ENCODE measurements around the gene CNN3.

Gene CNN3

DNA sequence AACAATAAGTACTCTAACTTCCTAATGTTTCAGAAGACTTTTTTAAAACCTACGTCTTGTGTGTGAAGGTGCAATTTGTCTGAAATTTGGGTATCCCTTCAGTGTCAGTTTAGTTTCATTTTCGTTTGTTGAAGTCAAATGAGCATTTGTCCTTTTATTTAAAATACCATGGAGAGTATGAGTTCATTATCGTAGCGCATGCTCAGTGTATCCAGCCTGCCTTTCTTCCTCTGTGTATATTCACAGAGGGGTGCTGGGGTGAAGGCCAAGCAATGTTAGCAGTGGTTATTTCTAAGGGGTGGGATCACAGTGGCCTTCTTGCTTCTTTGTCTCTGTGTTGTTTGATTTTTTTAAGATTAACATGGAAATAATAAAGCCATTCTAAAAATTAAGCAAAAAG lies 43.2 kb downstream of the CNN3 start:
- Histone ChIP-seq H3K36me3 (ENCODE audit: control insufficient read depth, insufficient read depth, low read length) (no peaks in the 10 kb centered on the region), H3K27me3 (replicated peaks; ENCODE audit: control insufficient read depth, insufficient read depth, low read length) (no peaks in the 10 kb centered on the region), H3K4me3 (replicated peaks; ENCODE audit: low read depth, low read length) (no peak overlapping the region)
- TF ChIP-seq, protein P1, sequence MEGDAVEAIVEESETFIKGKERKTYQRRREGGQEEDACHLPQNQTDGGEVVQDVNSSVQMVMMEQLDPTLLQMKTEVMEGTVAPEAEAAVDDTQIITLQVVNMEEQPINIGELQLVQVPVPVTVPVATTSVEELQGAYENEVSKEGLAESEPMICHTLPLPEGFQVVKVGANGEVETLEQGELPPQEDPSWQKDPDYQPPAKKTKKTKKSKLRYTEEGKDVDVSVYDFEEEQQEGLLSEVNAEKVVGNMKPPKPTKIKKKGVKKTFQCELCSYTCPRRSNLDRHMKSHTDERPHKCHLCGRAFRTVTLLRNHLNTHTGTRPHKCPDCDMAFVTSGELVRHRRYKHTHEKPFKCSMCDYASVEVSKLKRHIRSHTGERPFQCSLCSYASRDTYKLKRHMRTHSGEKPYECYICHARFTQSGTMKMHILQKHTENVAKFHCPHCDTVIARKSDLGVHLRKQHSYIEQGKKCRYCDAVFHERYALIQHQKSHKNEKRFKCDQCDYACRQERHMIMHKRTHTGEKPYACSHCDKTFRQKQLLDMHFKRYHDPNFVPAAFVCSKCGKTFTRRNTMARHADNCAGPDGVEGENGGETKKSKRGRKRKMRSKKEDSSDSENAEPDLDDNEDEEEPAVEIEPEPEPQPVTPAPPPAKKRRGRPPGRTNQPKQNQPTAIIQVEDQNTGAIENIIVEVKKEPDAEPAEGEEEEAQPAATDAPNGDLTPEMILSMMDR (IDR thresholded peaks at IDR 0.05; ENCODE audit: insufficient read depth, low read length, poor library complexity, severe bottlenecking) = no peak
- no peak for DNase-seq (ENCODE audit: extremely low read depth, insufficient read length)

DNA sequence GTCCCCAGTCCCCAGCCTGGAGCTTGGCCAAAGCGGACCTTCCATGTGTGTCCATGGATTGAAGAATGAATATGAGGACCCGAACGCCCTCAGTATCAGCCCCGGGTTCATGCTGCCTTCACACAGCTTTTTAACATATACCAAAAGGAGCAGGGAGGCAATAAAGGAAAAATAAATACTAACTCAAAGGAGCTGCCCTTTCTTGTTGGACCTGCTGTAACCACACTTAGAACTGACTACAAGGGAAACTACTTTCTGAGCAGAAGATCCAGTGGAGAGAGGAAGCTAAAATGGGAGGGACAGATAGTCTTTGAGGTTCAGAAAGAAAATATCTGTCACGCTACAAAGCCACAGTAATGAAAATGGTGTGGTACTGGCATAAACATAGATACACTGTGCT lies 48.6 kb downstream of the CNN3 start:
- Histone ChIP-seq H3K4me3 (replicated peaks; ENCODE audit: low read depth, low read length) (no peak overlapping the region), H3K36me3 (ENCODE audit: control insufficient read depth, insufficient read depth, low read length) (no peaks in the 10 kb centered on the region), H3K27me3 (replicated peaks; ENCODE audit: control insufficient read depth, insufficient read depth, low read length) (no peaks in the 10 kb centered on the region)
- DNase-seq (ENCODE audit: extremely low read depth, insufficient read length) = no peak
- TF ChIP-seq, protein P1 (IDR thresholded peaks at IDR 0.05; ENCODE audit: insufficient read depth, low read length, poor library complexity, severe bottlenecking) = no peak

DNA sequence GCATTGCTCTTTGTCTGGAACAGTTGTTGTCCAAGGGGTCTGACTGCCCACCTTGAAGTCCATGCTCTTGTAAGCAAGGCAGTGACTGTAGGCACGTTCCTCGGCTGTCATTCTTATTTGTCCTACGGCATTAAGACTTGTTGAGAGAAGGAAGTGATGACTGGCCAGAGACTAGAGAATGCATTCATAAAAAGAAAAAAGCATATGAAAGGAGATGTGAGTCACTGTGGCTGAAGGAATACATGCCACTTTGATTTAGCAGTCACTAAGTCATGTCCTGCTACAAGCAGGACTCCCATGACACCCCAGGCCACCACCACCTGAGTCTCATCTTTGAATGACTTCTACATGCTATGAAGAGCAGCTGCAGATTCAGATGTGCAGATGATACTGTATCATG lies 50.5 kb downstream of the CNN3 start:
- TF ChIP-seq, protein P1 (IDR thresholded peaks at IDR 0.05; ENCODE audit: insufficient read depth, low read length, poor library complexity, severe bottlenecking) = no peak
- H3K4me3 ChIP-seq (replicated peaks; ENCODE audit: low read depth, low read length) = no peak overlapping the region
- DNase-seq (ENCODE audit: extremely low read depth, insufficient read length) = no peak
- H3K36me3 ChIP-seq (ENCODE audit: control insufficient read depth, insufficient read depth, low read length) = no peaks in the 10 kb centered on the region
- no peaks in the 10 kb centered on the region for H3K27me3 ChIP-seq (replicated peaks; ENCODE audit: control insufficient read depth, insufficient read depth, low read length)

DNA sequence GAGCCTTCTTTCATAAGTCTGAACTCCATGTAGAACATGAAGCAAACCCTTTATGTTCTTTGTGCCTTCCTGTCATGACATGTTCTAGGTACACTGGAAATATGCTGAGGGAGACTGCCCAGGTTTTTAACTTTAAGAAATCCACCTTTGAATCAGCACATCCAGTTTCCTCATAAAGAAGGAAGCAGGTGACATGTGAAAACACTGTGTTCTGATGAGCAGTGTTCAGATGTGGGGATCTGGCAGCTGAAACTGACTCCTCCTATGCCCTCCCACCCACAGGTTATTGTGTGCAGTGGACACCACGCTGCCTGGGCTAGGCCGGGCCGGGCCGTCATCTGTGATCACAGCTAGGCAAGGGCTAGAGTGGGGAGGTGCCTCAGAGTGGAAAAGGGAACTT lies 51.1 kb downstream of the CNN3 start:
- no peak for DNase-seq (ENCODE audit: extremely low read depth, insufficient read length)
- no peak overlapping the region for H3K4me3 ChIP-seq (replicated peaks; ENCODE audit: low read depth, low read length)
- TF ChIP-seq, protein P1 (IDR thresholded peaks at IDR 0.05; ENCODE audit: insufficient read depth, low read length, poor library complexity, severe bottlenecking) = no peak
- no peaks in the 10 kb centered on the region for H3K36me3 ChIP-seq (ENCODE audit: control insufficient read depth, insufficient read depth, low read length)
- no peaks in the 10 kb centered on the region for H3K27me3 ChIP-seq (replicated peaks; ENCODE audit: control insufficient read depth, insufficient read depth, low read length)

DNA sequence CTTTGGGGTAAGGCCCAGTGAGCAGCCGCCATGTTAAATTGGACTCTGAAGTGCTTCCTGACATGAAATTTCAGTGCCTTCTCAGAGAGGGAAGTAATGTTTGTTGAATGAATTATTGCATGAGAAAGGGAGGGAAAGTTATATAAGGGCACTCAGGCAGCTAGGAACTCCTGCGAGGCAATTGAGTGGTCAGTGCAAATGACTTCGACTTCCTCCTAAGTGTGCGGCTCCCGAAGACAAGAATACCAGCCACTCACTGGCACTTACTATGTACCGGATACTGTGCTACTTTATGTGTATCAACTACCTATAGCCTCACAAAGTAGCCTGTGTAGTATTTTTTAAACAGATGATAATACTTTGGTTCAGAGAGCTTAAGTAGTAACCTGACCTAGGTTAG lies 52.5 kb downstream of the CNN3 start:
- DNase-seq (ENCODE audit: extremely low read depth, insufficient read length) = no peak
- H3K27me3 ChIP-seq (replicated peaks; ENCODE audit: control insufficient read depth, insufficient read depth, low read length) = no peaks in the 10 kb centered on the region
- TF ChIP-seq, protein P1 (IDR thresholded peaks at IDR 0.05; ENCODE audit: insufficient read depth, low read length, poor library complexity, severe bottlenecking) = no peak
- H3K4me3 ChIP-seq (replicated peaks; ENCODE audit: low read depth, low read length) = no peak overlapping the region
- H3K36me3 ChIP-seq (ENCODE audit: control insufficient read depth, insufficient read depth, low read length) = no peaks in the 10 kb centered on the region
